Left lung (tissue), 10 donors: Measurements from ENCODE around the gene SPTLC1. TPM values are rescaled to one million over a fixed set of nuclear protein-coding genes. Genes with fewer than 3 reads are reported as not detected.
A peak's percentile ranks its signal among the peaks of the same experiment; 100 is the strongest.

Experiments used
- ATAC-seq: fragments of 200-7000 bp; cut with Tn5 transposase; one replicate; pipeline ENCODE4 v1.9.1; 2020; ENCODE audit warnings: moderate library complexity
- DNase-seq, 4 donors: peaks; one replicate each; pipeline ENCODE4 v3.0.0-alpha.2; 2013 to 2020
- H3K27ac ChIP-seq, 2 donors: fragments of 200-600 bp; sonication (generic) in 1 of 2; one replicate each; pipeline versions ENCODE4 v1.5.0 to v1.8.0; 2020 to 2021
- H3K27me3 ChIP-seq, 2 donors: fragments of 200-600 bp; sonication (generic) in 1 of 2; one replicate each; pipeline versions ENCODE4 v1.5.0 to v1.8.0; 2020 to 2021
- H3K36me3 ChIP-seq, 2 donors: fragments of 200-600 bp; sonication (generic) in 1 of 2; one replicate each; pipeline versions ENCODE4 v1.5.0 to v1.8.0; 2020 to 2021
- H3K4me1 ChIP-seq, 2 donors: fragments of 200-600 bp; one replicate each; pipeline ENCODE4 v1.8.0; 2021
- H3K4me3 ChIP-seq, 2 donors: fragments of 200-600 bp; sonication (generic) in 1 of 2; one replicate each; pipeline versions ENCODE4 v1.5.0 to v1.8.0; 2020 to 2021; ENCODE audit warnings: mild to moderate bottlenecking in 1 of 2
- H3K9me3 ChIP-seq, 2 donors: fragments of 200-600 bp; sonication (generic) in 1 of 2; one replicate each; pipeline versions ENCODE4 v1.5.0 to v1.8.0; 2020 to 2021
- CTCF ChIP-seq, 2 donors: fragments of 200-600 bp; sonication (generic) in 1 of 2; IDR thresholded peaks; one replicate each; pipeline versions ENCODE4 v1.5.0 to v1.8.0; 2021; ENCODE audit warnings: antibody characterized with exemption in 2 of 2
- intact Hi-C, 2 donors: fragments of 100-400 bp; cut with DNase I; formaldehyde crosslinking; loops; one replicate each; pipeline versions ENCODE4 v1.11.2 to v1.14.2; 2022
- polyA plus RNA-seq, 6 donors: library from polyadenylated mRNA; unstranded; fragments of 120-200 nt; gene quantifications; one replicate each; pipeline ENCODE4 v1.2.1, GENCODE V29; 2013; ENCODE audit not compliant: insufficient read length in 6 of 6
- total RNA-seq, 2 donors: library from RNA; stranded (reverse); fragmentation: NEBNext Ultra II Directional; extraction: Animal tissue kit (Norgen Biotek cat#: 25700); gene quantifications; one replicate each; pipeline ENCODE4 v1.2.1, GENCODE V29; 2021
- donor health status: DM: no; HTN: yes; CAD: no.
- donor health status: DM: no; HTN: no; CAD: no.

Gene SPTLC1
- total and polyA plus RNA-seq, 8 donors: 68.0 to 91.6 (median 81.7) TPM

- peaks cover 0 to 11% of the 10 kb centered on the region in 2 donors for H3K4me1 ChIP-seq
- intact Hi-C loops: no loop called here
- peak; percentile 7 to 88 (median 77) for DNase-seq
- H3K9me3 ChIP-seq: no peaks in the 10 kb centered on the region
- H3K27ac ChIP-seq: peak overlapping the region in 1 of 2 donors; percentile 58
- H3K36me3 ChIP-seq: peaks cover 0 to 2% of the 10 kb centered on the region in 2 donors
- no peak for TF ChIP-seq CTCF (IDR thresholded peaks at IDR 0.05)
- peak; percentile 75 for ATAC-seq
- H3K27me3 ChIP-seq: no peaks in the 10 kb centered on the region
- peak overlapping the region in 1 of 2 donors; percentile 7 for H3K4me3 ChIP-seq
Observed at GRCh38 chr9:92097997-92098482, 17.2 kb downstream of the SPTLC1 start.

GRCh38 chr9:92095236-92095635, 20.0 kb downstream of the SPTLC1 start:
- intact Hi-C loops: no loop called here
- ATAC-seq: no peak
- Histone ChIP-seq H3K27me3 (no peaks in the 10 kb centered on the region), H3K36me3 (peaks cover 0 to 1% of the 10 kb centered on the region in 2 donors), H3K4me1 (peaks cover 0 to 11% of the 10 kb centered on the region in 2 donors), H3K9me3 (no peaks in the 10 kb centered on the region), H3K4me3 (no peak overlapping the region), H3K27ac (no peak overlapping the region)
- DNase-seq: no peak
- TF ChIP-seq CTCF (IDR thresholded peaks at IDR 0.05): no peak

GRCh38 chr9:92094655-92095054, 20.6 kb downstream of the SPTLC1 start:
- Histone ChIP-seq H3K4me1 (peaks cover 0 to 11% of the 10 kb centered on the region in 2 donors), H3K27ac (no peak overlapping the region), H3K36me3 (peaks cover 0 to 4% of the 10 kb centered on the region in 2 donors), H3K4me3 (no peak overlapping the region), H3K27me3 (no peaks in the 10 kb centered on the region), H3K9me3 (no peaks in the 10 kb centered on the region)
- no peak for DNase-seq
- TF ChIP-seq CTCF (IDR thresholded peaks at IDR 0.05): no peak
- ATAC-seq: no peak
- intact Hi-C loops: no loop called here

- intact Hi-C loops: no loop called here
- DNase-seq (no peak), ATAC-seq (no peak)
- H3K4me1 ChIP-seq: no peaks in the 10 kb centered on the region
- H3K36me3 ChIP-seq: peaks cover 0 to 77% of the 10 kb centered on the region in 2 donors
- H3K27ac ChIP-seq: no peak overlapping the region
- no peaks in the 10 kb centered on the region for H3K9me3 ChIP-seq
- no peak overlapping the region for H3K4me3 ChIP-seq
- TF ChIP-seq CTCF (IDR thresholded peaks at IDR 0.05): no peak
- H3K27me3 ChIP-seq: no peaks in the 10 kb centered on the region
Observed at GRCh38 chr9:92077888-92078287, 37.3 kb downstream of the SPTLC1 start.

GRCh38 chr9:92071634-92072033, 43.6 kb downstream of the SPTLC1 start:
- intact Hi-C loops: no loop called here
- Histone ChIP-seq H3K27ac (no peak overlapping the region), H3K4me3 (no peak overlapping the region), H3K27me3 (no peaks in the 10 kb centered on the region), H3K9me3 (no peaks in the 10 kb centered on the region), H3K4me1 (no peaks in the 10 kb centered on the region), H3K36me3 (peaks cover 0 to 90% of the 10 kb centered on the region in 2 donors)
- DNase-seq (no peak), ATAC-seq (no peak)
- TF ChIP-seq CTCF (IDR thresholded peaks at IDR 0.05): no peak
